HG03108 (cell line): Measurements from ENCODE around the gene GPX5.

Experiments
- ATAC-seq: cut with Tn5 transposase; IDR thresholded peaks from one replicate; pipeline ENCODE4 v1.9.1; 2021; ENCODE audit warnings: moderate library complexity; ENCODE audit not compliant: unreplicated experiment

Gene GPX5

GRCh38 chr6:28553986-28554881 is 28.6 kb downstream of the GPX5 start:
- no peak for ATAC-seq

- no peak for ATAC-seq
These were observed 29.5 kb downstream of the GPX5 start for GRCh38 chr6:28555136-28555535.

- no peak for ATAC-seq
These were observed 32.9 kb downstream of the GPX5 start for GRCh38 chr6:28558629-28559028.

- no peak for ATAC-seq
These were observed 37.9 kb downstream of the GPX5 start for GRCh38 chr6:28563430-28564095.

- no peak for ATAC-seq
These were observed 40.3 kb downstream of the GPX5 start for GRCh38 chr6:28565823-28566526.

- ATAC-seq, result no peak
These were observed 41.0 kb downstream of the GPX5 start for GRCh38 chr6:28566527-28567252.

GRCh38 chr6:28567506-28567905 is 41.8 kb downstream of the GPX5 start:
- no peak for ATAC-seq

GRCh38 chr6:28568515-28569108 is 42.9 kb downstream of the GPX5 start:
- ATAC-seq, result no peak

- no peak for ATAC-seq
These were observed 44.1 kb downstream of the GPX5 start for GRCh38 chr6:28569748-28570147.

- ATAC-seq, result no peak
These were observed 54.8 kb downstream of the GPX5 start for GRCh38 chr6:28580475-28580874.

- no peak for ATAC-seq
These were observed 57.8 kb downstream of the GPX5 start for GRCh38 chr6:28583463-28583862.
